HG02938 (cell line): ENCODE results near the gene SEMA3G.
A peak's percentile ranks its signal among the peaks of the same experiment; 100 is the strongest.

ENCODE experiments used
- ATAC-seq: cut with Tn5 transposase; IDR thresholded peaks from one replicate; pipeline ENCODE4 v1.9.1; 2021; ENCODE audit warnings: mild to moderate bottlenecking, moderate library complexity; ENCODE audit not compliant: unreplicated experiment

Gene SEMA3G

GRCh38 chr3:52444860-52445793 is at the start of gene SEMA3G:
SEMA3G (minus strand) TSS chr3:52445103; CDS start chr3:52445027, 76 bp downstream.
- peak; percentile 70 for ATAC-seq

- ATAC-seq, result no peak
Observed at GRCh38 chr3:52494445-52494844, 49.5 kb upstream of the SEMA3G start.

GRCh38 chr3:52493232-52494017 is 48.5 kb upstream of the SEMA3G start:
- ATAC-seq, result no peak

DNA sequence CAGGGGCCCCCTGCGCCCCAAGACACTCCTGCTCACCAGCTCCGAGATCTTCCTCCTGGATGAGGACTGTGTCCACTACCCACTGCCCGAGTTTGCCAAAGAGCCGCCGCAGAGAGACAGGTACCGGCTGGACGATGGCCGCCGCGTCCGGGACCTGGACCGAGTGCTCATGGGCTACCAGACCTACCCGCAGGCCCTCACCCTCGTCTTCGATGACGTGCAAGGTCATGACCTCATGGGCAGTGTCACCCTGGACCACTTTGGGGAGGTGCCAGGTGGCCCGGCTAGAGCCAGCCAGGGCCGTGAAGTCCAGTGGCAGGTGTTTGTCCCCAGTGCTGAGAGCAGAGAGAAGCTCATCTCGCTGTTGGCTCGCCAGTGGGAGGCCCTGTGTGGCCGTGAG is 47.2 kb upstream of the SEMA3G start:
- ATAC-seq, result no peak

- no peak for ATAC-seq
Observed at GRCh38 chr3:52490939-52491526, 46.1 kb upstream of the SEMA3G start.

- ATAC-seq, result no peak
Observed at GRCh38 chr3:52490035-52490938, 45.4 kb upstream of the SEMA3G start.

- ATAC-seq, result no peak
Observed at GRCh38 chr3:52489453-52489852, 44.5 kb upstream of the SEMA3G start.

DNA sequence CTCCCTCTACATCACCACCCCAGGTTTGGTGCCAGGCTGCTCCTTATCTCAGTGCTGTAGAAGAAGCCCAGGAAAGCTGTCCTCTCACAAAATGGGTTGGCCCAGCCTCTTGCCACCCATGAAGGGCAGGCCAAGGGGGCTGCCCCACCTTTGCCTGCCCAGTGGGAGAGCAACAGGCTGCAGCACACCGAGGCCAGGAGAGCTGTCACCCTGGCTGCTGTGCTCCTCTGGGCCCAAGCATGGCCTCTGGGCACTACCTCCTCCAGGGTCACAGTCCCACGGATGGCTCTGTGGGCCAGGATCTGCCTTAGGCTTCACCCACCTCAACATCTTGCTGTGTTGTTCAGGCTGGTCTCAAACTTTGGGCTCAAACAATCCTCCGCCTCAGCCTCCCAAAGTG is 43.8 kb upstream of the SEMA3G start:
- no peak for ATAC-seq

GRCh38 chr3:52487788-52488691 is 43.1 kb upstream of the SEMA3G start:
- ATAC-seq, result no peak

DNA sequence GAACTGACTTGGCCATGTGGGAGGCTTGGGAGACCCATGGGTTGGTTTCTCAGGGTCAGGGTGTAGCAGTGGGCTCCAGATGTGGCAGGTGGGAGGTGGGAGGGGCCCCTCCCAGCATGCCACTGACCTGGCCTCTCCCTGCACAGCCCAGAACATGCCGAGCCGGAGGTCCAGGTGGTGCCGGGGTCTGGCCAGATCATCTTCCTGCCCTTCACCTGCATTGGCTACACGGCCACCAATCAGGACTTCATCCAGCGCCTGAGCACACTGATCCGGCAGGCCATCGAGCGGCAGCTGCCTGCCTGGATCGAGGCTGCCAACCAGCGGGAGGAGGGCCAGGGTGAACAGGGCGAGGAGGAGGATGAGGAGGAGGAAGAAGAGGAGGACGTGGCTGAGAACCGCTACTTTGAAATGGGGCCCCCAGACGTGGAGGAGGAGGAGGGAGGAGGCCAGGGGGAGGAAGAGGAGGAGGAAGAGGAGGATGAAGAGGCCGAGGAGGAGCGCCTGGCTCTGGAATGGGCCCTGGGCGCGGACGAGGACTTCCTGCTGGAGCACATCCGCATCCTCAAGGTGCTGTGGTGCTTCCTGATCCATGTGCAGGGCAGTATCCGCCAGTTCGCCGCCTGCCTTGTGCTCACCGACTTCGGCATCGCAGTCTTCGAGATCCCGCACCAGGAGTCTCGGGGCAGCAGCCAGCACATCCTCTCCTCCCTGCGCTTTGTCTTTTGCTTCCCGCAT is 42.3 kb upstream of the SEMA3G start:
- ATAC-seq, result no peak

GRCh38 chr3:52484680-52485461 is 40.0 kb upstream of the SEMA3G start:
- ATAC-seq, result no peak

- no peak for ATAC-seq
Observed at GRCh38 chr3:52483577-52484381, 38.9 kb upstream of the SEMA3G start.

GRCh38 chr3:52483081-52483480 is 38.2 kb upstream of the SEMA3G start:
- no peak for ATAC-seq

- no peak for ATAC-seq
Observed at GRCh38 chr3:52481819-52482521, 37.1 kb upstream of the SEMA3G start.

DNA sequence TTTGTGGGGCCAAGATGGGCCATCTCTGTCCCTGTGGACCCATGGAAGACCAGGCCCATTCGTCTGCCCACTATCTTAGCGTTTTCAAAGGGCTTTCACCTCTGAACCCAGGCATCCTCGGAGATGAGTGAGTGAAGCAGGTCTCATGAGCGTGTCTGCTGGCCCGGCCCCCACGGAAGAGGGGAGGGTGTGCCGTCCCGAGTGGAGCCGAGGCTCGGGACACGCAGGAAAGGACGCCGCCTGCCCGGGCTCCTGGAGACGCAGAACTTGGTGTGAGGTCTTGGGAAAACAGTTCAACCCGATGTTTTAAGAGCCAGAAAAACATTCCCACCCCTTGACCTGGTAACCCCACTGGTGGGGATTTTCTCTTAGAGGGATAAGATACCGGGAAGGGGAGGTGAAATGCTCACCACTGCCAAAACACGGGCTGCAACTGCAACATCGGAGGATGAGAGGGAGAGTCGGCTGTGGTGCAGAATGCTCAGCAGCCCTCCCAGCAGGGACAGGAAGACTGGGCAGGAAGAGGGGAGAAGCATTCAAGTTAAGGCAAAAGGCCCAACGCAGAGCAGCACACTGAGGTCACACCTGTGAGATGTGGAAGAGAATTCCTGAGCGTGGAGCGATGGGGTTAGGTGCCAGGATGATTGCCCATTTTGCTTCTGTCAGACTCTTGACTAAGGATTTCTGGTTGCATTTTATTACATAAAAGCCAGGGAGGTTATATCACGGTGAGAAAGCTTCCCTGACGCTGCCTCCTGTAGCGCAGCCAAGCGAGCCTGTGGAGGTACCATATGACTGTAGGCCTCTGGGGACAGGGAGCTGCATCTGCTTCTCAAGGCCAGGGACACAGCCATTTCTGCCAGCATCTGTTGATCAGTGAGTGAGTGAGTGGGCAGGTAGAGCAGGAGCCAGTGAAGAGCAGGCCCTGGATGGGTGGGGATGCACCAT is 36.1 kb upstream of the SEMA3G start:
- no peak for ATAC-seq
